ENCODE measurements around the gene MFSD6L.

Gene MFSD6L

DNA sequence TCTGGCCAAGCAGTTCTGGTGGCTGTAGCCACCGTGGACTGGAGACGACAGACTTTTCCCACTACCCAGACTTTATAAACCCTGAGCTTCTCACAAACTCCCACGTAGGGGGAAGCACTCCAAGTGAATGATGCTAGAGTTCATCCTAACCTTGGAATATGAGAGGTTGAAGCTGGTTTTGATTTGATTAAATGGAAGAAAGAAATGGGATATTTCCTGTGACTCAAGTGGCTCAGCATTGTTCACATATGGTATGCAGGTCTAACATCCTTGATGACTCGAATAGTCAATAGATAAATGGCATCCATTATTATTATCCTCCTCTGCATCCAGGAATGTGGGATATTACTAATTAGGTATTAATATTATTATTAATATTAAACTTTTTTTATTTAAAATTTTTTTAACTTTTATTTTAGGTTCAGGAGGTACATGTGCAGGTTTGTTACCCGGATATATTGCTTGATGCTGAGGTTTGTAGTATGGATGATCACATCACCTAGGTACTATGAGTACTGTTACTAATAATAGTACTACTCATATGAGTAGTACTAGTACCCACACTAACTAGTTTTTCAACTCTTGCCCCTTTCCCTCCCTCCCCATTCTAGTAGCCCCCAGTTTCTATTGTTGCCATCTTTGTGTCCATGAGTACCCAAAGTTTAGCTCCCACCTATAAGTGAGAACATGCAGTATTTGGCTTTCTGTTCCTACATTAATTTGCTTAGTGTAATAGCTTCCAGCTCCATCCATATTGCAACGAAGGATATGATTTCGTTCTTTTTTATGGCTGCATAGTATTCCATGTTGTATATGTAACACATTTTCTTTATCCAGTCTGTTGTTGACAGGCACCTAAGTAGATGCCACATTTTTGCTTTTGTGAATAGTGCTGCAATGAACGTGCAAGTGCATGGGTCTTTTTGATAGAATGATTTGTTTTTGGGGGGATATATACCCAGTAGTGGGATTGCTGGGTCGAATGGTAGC is 45.4 kb upstream of the MFSD6L start:
- Histone ChIP-seq H3K4me3 (ENCODE audit: low read depth, low read length, poor library complexity, severe bottlenecking) (no peak overlapping the region), H3K36me3 (ENCODE audit: insufficient read depth, low read length) (no peaks in the 10 kb centered on the region), H3K79me2 (ENCODE audit: insufficient read depth, low read length) (no peaks in the 10 kb centered on the region), H3K9ac (ENCODE audit: low read length) (no peak overlapping the region), H3F3A (ENCODE audit: insufficient read depth, low read length) (no peaks in the 10 kb centered on the region), H4K20me1 (ENCODE audit: insufficient read depth, low read length) (no peaks in the 10 kb centered on the region), H3K4me1 (ENCODE audit: insufficient read depth, low read length, severe bottlenecking) (no peaks in the 10 kb centered on the region), H3K27me3 (ENCODE audit: insufficient read depth, low read length) (peaks cover 2% of the 10 kb centered on the region; the same call in 1 of the 2 replicates), H3K9me3 (ENCODE audit: low read length) (no peaks in the 10 kb centered on the region), H2AFZ (ENCODE audit: low read length) (no peak overlapping the region), H3K27ac (ENCODE audit: low read depth, low read length, poor library complexity, severe bottlenecking) (no peak overlapping the region), H3K4me2 (ENCODE audit: low read length) (no peak overlapping the region), H3K9me2 (ENCODE audit: low read depth, low read length) (no peaks in the 10 kb centered on the region)
- TF ChIP-seq, protein P1, sequence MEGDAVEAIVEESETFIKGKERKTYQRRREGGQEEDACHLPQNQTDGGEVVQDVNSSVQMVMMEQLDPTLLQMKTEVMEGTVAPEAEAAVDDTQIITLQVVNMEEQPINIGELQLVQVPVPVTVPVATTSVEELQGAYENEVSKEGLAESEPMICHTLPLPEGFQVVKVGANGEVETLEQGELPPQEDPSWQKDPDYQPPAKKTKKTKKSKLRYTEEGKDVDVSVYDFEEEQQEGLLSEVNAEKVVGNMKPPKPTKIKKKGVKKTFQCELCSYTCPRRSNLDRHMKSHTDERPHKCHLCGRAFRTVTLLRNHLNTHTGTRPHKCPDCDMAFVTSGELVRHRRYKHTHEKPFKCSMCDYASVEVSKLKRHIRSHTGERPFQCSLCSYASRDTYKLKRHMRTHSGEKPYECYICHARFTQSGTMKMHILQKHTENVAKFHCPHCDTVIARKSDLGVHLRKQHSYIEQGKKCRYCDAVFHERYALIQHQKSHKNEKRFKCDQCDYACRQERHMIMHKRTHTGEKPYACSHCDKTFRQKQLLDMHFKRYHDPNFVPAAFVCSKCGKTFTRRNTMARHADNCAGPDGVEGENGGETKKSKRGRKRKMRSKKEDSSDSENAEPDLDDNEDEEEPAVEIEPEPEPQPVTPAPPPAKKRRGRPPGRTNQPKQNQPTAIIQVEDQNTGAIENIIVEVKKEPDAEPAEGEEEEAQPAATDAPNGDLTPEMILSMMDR (IDR thresholded peaks at IDR 0.05; ENCODE audit: low read length): no peak
- TF ChIP-seq EZH2 (IDR thresholded peaks at IDR 0.05; ENCODE audit: borderline replicate concordance, low read length): no peak

DNA sequence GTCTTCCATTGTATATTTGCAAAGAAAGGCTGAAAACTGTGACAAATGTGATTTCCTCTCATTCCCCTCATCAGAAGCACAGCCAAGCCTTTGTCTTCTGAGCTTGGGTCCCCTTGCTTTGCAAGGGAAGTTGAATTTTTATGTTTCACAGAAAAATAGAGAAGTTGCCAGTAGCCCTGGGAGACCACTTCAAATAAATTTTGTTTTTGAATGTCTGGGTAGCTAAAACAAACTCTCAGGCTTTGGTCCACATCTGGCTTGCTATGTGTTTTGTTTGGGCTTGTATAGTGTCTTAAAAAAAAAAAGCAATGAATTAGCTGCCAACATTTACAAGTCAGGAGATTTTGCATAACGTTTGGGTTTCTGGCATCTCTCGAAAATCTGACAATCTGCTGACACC is 44.2 kb upstream of the MFSD6L start:
- H4K20me1 ChIP-seq (ENCODE audit: insufficient read depth, low read length): no peaks in the 10 kb centered on the region

DNA sequence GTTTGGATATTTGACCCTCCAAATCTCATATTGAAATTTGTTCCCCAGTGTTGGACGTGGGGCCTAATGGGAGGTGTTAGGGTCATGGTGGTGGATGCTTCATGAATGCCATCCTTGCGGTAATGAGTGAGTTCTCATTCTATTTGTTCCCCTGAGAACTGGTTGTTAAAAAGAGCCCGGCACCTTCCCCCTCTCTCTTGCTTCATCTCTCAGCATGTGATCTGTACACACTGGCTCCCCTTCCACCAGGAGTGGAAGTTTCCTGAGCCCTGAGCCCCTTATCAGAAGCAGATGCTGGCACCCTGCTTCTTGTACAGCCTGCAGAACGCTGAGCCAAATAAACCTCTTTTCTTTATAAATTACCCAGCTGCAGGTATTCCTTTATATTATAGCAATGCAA is 42.7 kb upstream of the MFSD6L start:
- H3K4me3 ChIP-seq (ENCODE audit: low read depth, low read length, poor library complexity, severe bottlenecking): no peak overlapping the region
- no peaks in the 10 kb centered on the region for H3K9me3 ChIP-seq (ENCODE audit: low read length)
- H3K27me3 ChIP-seq (ENCODE audit: insufficient read depth, low read length): peaks cover 5% of the 10 kb centered on the region; the same call in 1 of the 2 replicates
- TF ChIP-seq, protein P1 (IDR thresholded peaks at IDR 0.05; ENCODE audit: low read length): no peak
- no peak for TF ChIP-seq EZH2 (IDR thresholded peaks at IDR 0.05; ENCODE audit: borderline replicate concordance, low read length)
- H3K4me1 ChIP-seq (ENCODE audit: insufficient read depth, low read length, severe bottlenecking): no peaks in the 10 kb centered on the region
- H3K27ac ChIP-seq (ENCODE audit: low read depth, low read length, poor library complexity, severe bottlenecking): no peak overlapping the region
- no peaks in the 10 kb centered on the region for H4K20me1 ChIP-seq (ENCODE audit: insufficient read depth, low read length)
- H3K4me2 ChIP-seq (ENCODE audit: low read length): no peak overlapping the region
- no peaks in the 10 kb centered on the region for H3K79me2 ChIP-seq (ENCODE audit: insufficient read depth, low read length)
- H3K9ac ChIP-seq (ENCODE audit: low read length): no peak overlapping the region
- H2AFZ ChIP-seq (ENCODE audit: low read length): no peak overlapping the region
- H3K36me3 ChIP-seq (ENCODE audit: insufficient read depth, low read length): no peaks in the 10 kb centered on the region
- no peaks in the 10 kb centered on the region for H3F3A ChIP-seq (ENCODE audit: insufficient read depth, low read length)
- no peaks in the 10 kb centered on the region for H3K9me2 ChIP-seq (ENCODE audit: low read depth, low read length)

More for the DNA sequence above, 44.2 kb upstream of the MFSD6L start:
- TF ChIP-seq EZH2 (IDR thresholded peaks at IDR 0.05; ENCODE audit: borderline replicate concordance, low read length): no peak
- TF ChIP-seq, protein P1 (IDR thresholded peaks at IDR 0.05; ENCODE audit: low read length): no peak
- no peak overlapping the region for H3K4me3 ChIP-seq (ENCODE audit: low read depth, low read length, poor library complexity, severe bottlenecking)
- H3K9ac ChIP-seq (ENCODE audit: low read length): no peak overlapping the region
- H3K9me2 ChIP-seq (ENCODE audit: low read depth, low read length): no peaks in the 10 kb centered on the region
- peaks cover 5% of the 10 kb centered on the region; the same call in 1 of the 2 replicates for H3K27me3 ChIP-seq (ENCODE audit: insufficient read depth, low read length)
- no peak overlapping the region for H3K4me2 ChIP-seq (ENCODE audit: low read length)
- H3K27ac ChIP-seq (ENCODE audit: low read depth, low read length, poor library complexity, severe bottlenecking): no peak overlapping the region
- H3K4me1 ChIP-seq (ENCODE audit: insufficient read depth, low read length, severe bottlenecking): no peaks in the 10 kb centered on the region
- no peaks in the 10 kb centered on the region for H3K9me3 ChIP-seq (ENCODE audit: low read length)
- no peak overlapping the region for H2AFZ ChIP-seq (ENCODE audit: low read length)
- no peaks in the 10 kb centered on the region for H3K36me3 ChIP-seq (ENCODE audit: insufficient read depth, low read length)
- H3F3A ChIP-seq (ENCODE audit: insufficient read depth, low read length): no peaks in the 10 kb centered on the region
- H3K79me2 ChIP-seq (ENCODE audit: insufficient read depth, low read length): no peaks in the 10 kb centered on the region
